Loucy (cell line): ENCODE measurements around the gene STIM1.

Experiments used
- H2AFZ ChIP-seq: fragments of 200-600 bp; sonication (generic); 2 replicates; pipeline ENCODE4 v1.6.0; 2016; ENCODE audit warnings: antibody characterized with exemption, mild to moderate bottlenecking, low read length, moderate library complexity
- H3F3A ChIP-seq: fragments of 200-600 bp; 2 replicates; pipeline ENCODE4 v1.6.0; 2016; ENCODE audit warnings: antibody characterized with exemption, low read depth, mild to moderate bottlenecking
- H3K27me3 ChIP-seq: fragments of 200-600 bp; sonication (generic); 2 replicates; pipeline ENCODE4 v1.6.1; 2014; ENCODE audit warnings: low read length, mild to moderate bottlenecking; ENCODE audit not compliant: insufficient read depth, poor library complexity, severe bottlenecking
- H3K36me3 ChIP-seq: fragments of 200-600 bp; sonication (generic); 2 replicates; pipeline ENCODE4 v1.6.1; 2016; ENCODE audit warnings: low read length; ENCODE audit not compliant: insufficient read depth
- H3K4me1 ChIP-seq: fragments of 200-600 bp; sonication (generic); 2 replicates; pipeline ENCODE4 v1.5.1; 2014; ENCODE audit warnings: low read length, mild to moderate bottlenecking; ENCODE audit not compliant: insufficient read depth, poor library complexity, severe bottlenecking
- H3K4me2 ChIP-seq: fragments of 200-600 bp; sonication (generic); 2 replicates; pipeline ENCODE4 v1.6.0; 2014; ENCODE audit warnings: antibody characterized with exemption, low read length, low read depth, mild to moderate bottlenecking; ENCODE audit not compliant: poor library complexity, severe bottlenecking
- H3K4me3 ChIP-seq: fragments of 200-600 bp; sonication (generic); 2 replicates; pipeline ENCODE4 v1.5.1; 2014; ENCODE audit warnings: low read length, mild to moderate bottlenecking, mixed read lengths; ENCODE audit not compliant: poor library complexity, severe bottlenecking
- H3K79me2 ChIP-seq: fragments of 200-600 bp; sonication (generic); 2 replicates; pipeline ENCODE4 v1.6.1; 2014; ENCODE audit warnings: low read length; ENCODE audit not compliant: insufficient read depth
- H3K9ac ChIP-seq: fragments of 200-600 bp; sonication (generic); 2 replicates; pipeline ENCODE4 v1.6.0; 2014; ENCODE audit warnings: mild to moderate bottlenecking, low read depth, low read length, moderate library complexity; ENCODE audit not compliant: poor library complexity, severe bottlenecking
- H3K9me2 ChIP-seq: fragments of 200-600 bp; sonication (generic); replicated peaks from 2 replicates; pipeline ENCODE4 v1.6.1; 2016; ENCODE audit warnings: low read depth, low read length, mixed read lengths
- H3K9me3 ChIP-seq: fragments of 200-600 bp; sonication (generic); 2 replicates; pipeline ENCODE4 v1.6.1; 2014; ENCODE audit warnings: mild to moderate bottlenecking, antibody characterized with exemption, low read length, low read depth; ENCODE audit not compliant: insufficient read depth
- H4K20me1 ChIP-seq: fragments of 200-600 bp; sonication (generic); 2 replicates; pipeline ENCODE4 v1.6.0; 2014; ENCODE audit warnings: antibody characterized with exemption, low read length, mild to moderate bottlenecking; ENCODE audit not compliant: insufficient read depth, poor library complexity, severe bottlenecking
- CTCF ChIP-seq: fragments of 200-600 bp; sonication (generic); conservative IDR thresholded peaks from 2 replicates; pipeline ENCODE4 v1.5.1; 2014; ENCODE audit warnings: mild to moderate bottlenecking, antibody characterized with exemption, low read length
- EZH2phosphoT487 ChIP-seq: fragments of 200-600 bp; IDR thresholded peaks from 2 replicates; pipeline ENCODE4 v1.6.1; 2018; ENCODE audit warnings: antibody characterized with exemption, mild to moderate bottlenecking, moderate library complexity, borderline replicate concordance

The STIM1 gene

GRCh38 chr11:3853899-3854659 lies 1.4 kb upstream of the STIM1 start:
- TF ChIP-seq EZH2phosphoT487 = no peak
- TF ChIP-seq CTCF = no peak
- H3K4me1 ChIP-seq = peaks cover 46% of the 10 kb centered on the region
- H3F3A ChIP-seq = peaks cover 6% of the 10 kb centered on the region; the same call in 1 of the 2 replicates
- H3K9ac ChIP-seq = peak overlapping the region; percentile 80
- H3K4me3 ChIP-seq = peak overlapping the region; percentile 87
- H3K27me3 ChIP-seq = no peaks in the 10 kb centered on the region
- H3K36me3 ChIP-seq = no peaks in the 10 kb centered on the region
- peak overlapping the region; percentile 86 for H3K4me2 ChIP-seq
- H3K79me2 ChIP-seq = peaks cover 35% of the 10 kb centered on the region
- H3K9me2 ChIP-seq = no peaks in the 10 kb centered on the region
- peak overlapping the region; percentile 86 for H2AFZ ChIP-seq
- peaks cover 18% of the 10 kb centered on the region for H4K20me1 ChIP-seq
- no peaks in the 10 kb centered on the region for H3K9me3 ChIP-seq

DNA sequence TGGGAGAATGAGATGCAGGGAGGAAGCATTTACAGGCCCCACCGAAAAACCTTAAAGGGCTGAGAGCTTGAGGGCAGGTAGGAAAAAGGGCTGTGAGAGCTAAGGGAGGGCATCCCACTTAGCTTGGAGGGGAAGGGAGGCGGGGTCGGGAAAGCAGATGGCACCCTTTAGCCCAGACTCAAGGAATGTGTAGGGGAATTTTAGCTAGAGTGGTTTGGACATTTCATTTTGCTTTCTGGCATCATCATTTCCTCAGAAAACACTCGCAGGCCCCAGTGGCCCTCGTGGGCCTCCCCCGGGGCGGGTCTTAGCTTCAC lies 846 bp upstream of the STIM1 start:
- Histone ChIP-seq H3K79me2 (peaks cover 41% of the 10 kb centered on the region), H4K20me1 (peaks cover 19% of the 10 kb centered on the region), H3K9me3 (no peaks in the 10 kb centered on the region), H2AFZ (peak overlapping the region; percentile 86), H3K27me3 (no peaks in the 10 kb centered on the region), H3K9me2 (no peaks in the 10 kb centered on the region), H3F3A (peaks cover 6% of the 10 kb centered on the region; the same call in 1 of the 2 replicates), H3K4me1 (peaks cover 51% of the 10 kb centered on the region), H3K9ac (peak overlapping the region; percentile 80), H3K4me2 (peak overlapping the region; percentile 86), H3K4me3 (peak overlapping the region; percentile 87), H3K36me3 (no peaks in the 10 kb centered on the region)
- TF ChIP-seq EZH2phosphoT487 (no peak), CTCF (no peak)

DNA sequence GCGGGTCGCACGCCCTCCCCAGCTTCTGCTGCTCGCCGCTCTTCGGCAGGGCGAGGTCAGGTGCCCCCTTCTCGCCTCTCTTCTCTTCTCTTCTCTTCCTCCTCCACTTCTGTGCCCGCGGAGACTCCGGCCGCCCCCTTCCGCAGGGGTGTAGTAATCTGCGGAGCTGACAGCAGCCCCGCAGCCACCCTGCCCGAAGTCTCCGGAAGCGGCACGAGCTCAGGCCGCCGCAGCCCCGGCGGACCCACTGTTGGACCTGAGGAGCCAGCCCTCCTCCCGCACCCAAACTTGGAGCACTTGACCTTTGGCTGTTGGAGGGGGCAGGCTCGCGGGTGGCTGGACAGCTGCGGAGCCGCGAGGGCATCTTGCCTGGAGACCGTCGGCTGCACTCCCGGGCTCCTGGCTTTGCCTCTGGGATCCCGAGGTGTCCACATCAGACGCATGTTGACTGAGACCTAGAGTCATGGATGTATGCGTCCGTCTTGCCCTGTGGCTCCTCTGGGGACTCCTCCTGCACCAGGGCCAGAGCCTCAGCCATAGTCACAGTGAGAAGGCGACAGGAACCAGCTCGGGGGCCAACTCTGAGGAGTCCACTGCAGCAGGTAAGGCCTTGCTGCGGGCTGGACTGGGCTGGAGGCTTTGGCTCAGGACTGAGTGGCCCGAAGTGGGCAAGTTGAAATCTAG lies 486 bp downstream of the STIM1 start:
- peaks cover 30% of the 10 kb centered on the region for H4K20me1 ChIP-seq
- no peaks in the 10 kb centered on the region for H3K9me2 ChIP-seq
- peaks cover 65% of the 10 kb centered on the region for H3K4me1 ChIP-seq
- peaks cover 16% of the 10 kb centered on the region; the same call in 1 of the 2 replicates for H3F3A ChIP-seq
- peak overlapping the region; percentile 92 for H3K4me2 ChIP-seq
- no peaks in the 10 kb centered on the region for H3K27me3 ChIP-seq
- TF ChIP-seq CTCF (no peak), EZH2phosphoT487 (no peak)
- peak overlapping the region; percentile 80 for H3K9ac ChIP-seq
- peaks cover 54% of the 10 kb centered on the region for H3K79me2 ChIP-seq
- no peaks in the 10 kb centered on the region for H3K36me3 ChIP-seq
- no peak overlapping the region for H2AFZ ChIP-seq
- H3K9me3 ChIP-seq = no peaks in the 10 kb centered on the region
- H3K4me3 ChIP-seq = peak overlapping the region; percentile 87
